Lower lobe of right lung (tissue), 2 donors: ENCODE data around the gene LYZL4. TPM values are rescaled to one million over a fixed set of nuclear protein-coding genes. Genes with fewer than 3 reads are reported as not detected.

Experiments used
- ATAC-seq, 2 donors: fragments of 200-7000 bp; cut with Tn5 transposase; one replicate each; pipeline ENCODE4 v1.9.1; 2020 to 2022; ENCODE audit warnings: mild to moderate bottlenecking in 2 of 2, moderate library complexity in 2 of 2
- DNase-seq: peaks from one replicate; pipeline ENCODE4 v3.0.0-alpha.2; 2020
- H3K27ac ChIP-seq: fragments of 200-600 bp; one replicate; pipeline ENCODE4 v1.8.0; 2022
- H3K27me3 ChIP-seq: fragments of 200-600 bp; one replicate; pipeline ENCODE4 v1.8.0; 2022; ENCODE audit warnings: low read depth
- H3K36me3 ChIP-seq: fragments of 200-600 bp; one replicate; pipeline ENCODE4 v1.8.0; 2022; ENCODE audit warnings: mild to moderate bottlenecking
- H3K4me1 ChIP-seq: fragments of 200-600 bp; one replicate; pipeline ENCODE4 v1.8.0; 2022
- H3K4me3 ChIP-seq: fragments of 200-600 bp; one replicate; pipeline ENCODE4 v1.8.0; 2022; ENCODE audit warnings: mild to moderate bottlenecking
- H3K9me3 ChIP-seq: fragments of 200-600 bp; one replicate; pipeline ENCODE4 v1.8.0; 2022
- CTCF ChIP-seq: fragments of 200-600 bp; IDR thresholded peaks from one replicate; pipeline ENCODE4 v1.8.0; 2022; ENCODE audit warnings: antibody characterized with exemption, mild to moderate bottlenecking
- intact Hi-C: fragments of 100-400 bp; cut with DNase I; formaldehyde crosslinking; loops from one replicate; pipeline ENCODE4 v1.11.0; 2022
- total RNA-seq: library from RNA; stranded (reverse); fragmentation: NEBNext Ultra II Directional; extraction: Animal tissue kit (Norgen Biotek cat#: 25700); gene quantifications from one replicate; pipeline ENCODE4 v1.2.1, GENCODE V29; 2021
- donor health status: DM: no; HTN: yes; CAD: no; lungs with severe emphysema.

LYZL4 gene
- total RNA-seq, 1 donor from 2014 or later = not detected

GRCh38 chr3:42381551-42382082 is 28.8 kb downstream of the LYZL4 start:
- Histone ChIP-seq H3K27me3 (no peaks in the 10 kb centered on the region), H3K4me1 (no peaks in the 10 kb centered on the region), H3K9me3 (no peaks in the 10 kb centered on the region), H3K27ac (no peak overlapping the region), H3K4me3 (no peak overlapping the region), H3K36me3 (no peaks in the 10 kb centered on the region)
- TF ChIP-seq CTCF = no peak
- DNase-seq (no peak), ATAC-seq (no peak)
- intact Hi-C loops = no loop called here

GRCh38 chr3:42377681-42378080 is 32.7 kb downstream of the LYZL4 start:
- Histone ChIP-seq H3K4me3 (no peak overlapping the region), H3K4me1 (no peaks in the 10 kb centered on the region), H3K36me3 (no peaks in the 10 kb centered on the region), H3K27ac (no peak overlapping the region), H3K27me3 (peaks cover 4% of the 10 kb centered on the region), H3K9me3 (no peaks in the 10 kb centered on the region)
- no peak for DNase-seq
- intact Hi-C loops = no loop called here
- no peak for TF ChIP-seq CTCF
- no peak for ATAC-seq

- no peak for TF ChIP-seq CTCF
- H3K4me1 ChIP-seq = no peaks in the 10 kb centered on the region
- no peak overlapping the region for H3K4me3 ChIP-seq
- no peak for ATAC-seq
- no peak overlapping the region for H3K27ac ChIP-seq
- DNase-seq = no peak
- H3K9me3 ChIP-seq = no peaks in the 10 kb centered on the region
- intact Hi-C loops = no loop called here
- H3K27me3 ChIP-seq = peaks cover 7% of the 10 kb centered on the region
- H3K36me3 ChIP-seq = no peaks in the 10 kb centered on the region
These were observed 34.0 kb downstream of the LYZL4 start for GRCh38 chr3:42376344-42376798.

GRCh38 chr3:42375121-42375800 is 35.1 kb downstream of the LYZL4 start:
- TF ChIP-seq CTCF = no peak
- no peak for ATAC-seq
- Histone ChIP-seq H3K4me1 (no peaks in the 10 kb centered on the region), H3K4me3 (no peak overlapping the region), H3K27me3 (peaks cover 7% of the 10 kb centered on the region), H3K9me3 (no peaks in the 10 kb centered on the region), H3K36me3 (no peaks in the 10 kb centered on the region), H3K27ac (no peak overlapping the region)
- no peak for DNase-seq
- intact Hi-C loops = no loop called here

GRCh38 chr3:42371776-42372175 is 38.6 kb downstream of the LYZL4 start:
- no peak for DNase-seq
- no peak overlapping the region for H3K27ac ChIP-seq
- H3K9me3 ChIP-seq = no peaks in the 10 kb centered on the region
- no peak overlapping the region for H3K4me3 ChIP-seq
- intact Hi-C loops = no loop called here
- no peaks in the 10 kb centered on the region for H3K36me3 ChIP-seq
- peaks cover 7% of the 10 kb centered on the region for H3K27me3 ChIP-seq
- no peak for TF ChIP-seq CTCF
- no peak for ATAC-seq
- H3K4me1 ChIP-seq = peaks cover 6% of the 10 kb centered on the region
